Activated T-cell treated with anti-CD3 and anti-CD28 coated beads, Interleukin-2, amount 50 U/mL, for 4 hours (primary cell): Measurements from ENCODE around the gene MBNL1. TPM values are rescaled to one million over a fixed set of nuclear protein-coding genes. Genes with fewer than 3 reads are reported as not detected.
A peak's percentile ranks its signal among the peaks of the same experiment; 100 is the strongest.
"Not testable (repeated sequence)": the region's sequence is repeated elsewhere in the genome, so short reads cannot be mapped to it uniquely, and the experiment has no call there.

Source experiments
- ATAC-seq, 2 donors: fragments of 200-7000 bp; cut with Tn5 transposase; one replicate each; pipeline ENCODE4 v1.10.0; 2021
- DNase-seq: peaks from one replicate; pipeline ENCODE4 v3.0.0-alpha.2; 2020
- H3K27me3 Mint-ChIP-seq: one replicate; pipeline ENCODE4 v1.8.0; 2021; ENCODE audit warnings: low read depth, mixed read lengths
- H3K36me3 Mint-ChIP-seq: one replicate; pipeline ENCODE4 v1.8.0; 2022; ENCODE audit warnings: mixed read lengths; ENCODE audit not compliant: insufficient read depth
- H3K4me1 Mint-ChIP-seq: one replicate; pipeline ENCODE4 v1.8.0; 2021; ENCODE audit warnings: low read depth, mixed read lengths
- H3K4me3 Mint-ChIP-seq: one replicate; pipeline ENCODE4 v1.8.0; 2021; ENCODE audit warnings: mild to moderate bottlenecking, moderate library complexity, mixed read lengths
- H3K9me3 Mint-ChIP-seq: one replicate; pipeline ENCODE4 v1.8.0; 2021; ENCODE audit warnings: mixed read lengths
- total RNA-seq, 3 donors: library from RNA; stranded (reverse); gene quantifications; one replicate each; pipeline ENCODE4 v1.2.1, GENCODE V29; 2021

Gene MBNL1
- total RNA-seq, 3 donors from 2014 or later, result 343 to 376 (median 347) TPM

- DNase-seq (no peak), ATAC-seq (no peak)
- no peaks in the 10 kb centered on the region for H3K27me3 Mint-ChIP-seq
- no peaks in the 10 kb centered on the region for H3K9me3 Mint-ChIP-seq
- peaks cover 43% of the 10 kb centered on the region for H3K36me3 Mint-ChIP-seq
- H3K4me1 Mint-ChIP-seq, result peaks cover 66% of the 10 kb centered on the region
- no peak overlapping the region for H3K4me3 Mint-ChIP-seq
Observed at GRCh38 chr3:152394246-152394645, 125.5 kb downstream of the MBNL1 start.

GRCh38 chr3:152395764-152396163 lies 127.0 kb downstream of the MBNL1 start:
- H3K36me3 Mint-ChIP-seq, result peaks cover 41% of the 10 kb centered on the region
- no peak for DNase-seq
- H3K9me3 Mint-ChIP-seq, result no peaks in the 10 kb centered on the region
- H3K27me3 Mint-ChIP-seq, result no peaks in the 10 kb centered on the region
- no peak for ATAC-seq
- H3K4me3 Mint-ChIP-seq, result no peak overlapping the region
- peaks cover 69% of the 10 kb centered on the region for H3K4me1 Mint-ChIP-seq

GRCh38 chr3:152396867-152397266 lies 128.1 kb downstream of the MBNL1 start:
- Mint-ChIP-seq H3K4me3 (no peak overlapping the region), H3K36me3 (peaks cover 37% of the 10 kb centered on the region), H3K27me3 (no peaks in the 10 kb centered on the region), H3K9me3 (no peaks in the 10 kb centered on the region), H3K4me1 (peaks cover 70% of the 10 kb centered on the region)
- ATAC-seq (no peak), DNase-seq (no peak)

GRCh38 chr3:152397348-152397747 lies 128.6 kb downstream of the MBNL1 start:
- H3K4me1 Mint-ChIP-seq, result peaks cover 71% of the 10 kb centered on the region
- H3K4me3 Mint-ChIP-seq, ATAC-seq, H3K9me3 Mint-ChIP-seq, DNase-seq, H3K27me3 Mint-ChIP-seq: not testable (repeated sequence)
- H3K36me3 Mint-ChIP-seq, result peaks cover 34% of the 10 kb centered on the region

GRCh38 chr3:152398495-152398894 lies 129.8 kb downstream of the MBNL1 start:
- no peaks in the 10 kb centered on the region for H3K9me3 Mint-ChIP-seq
- peaks cover 74% of the 10 kb centered on the region for H3K4me1 Mint-ChIP-seq
- DNase-seq, result no peak
- peaks cover 35% of the 10 kb centered on the region for H3K36me3 Mint-ChIP-seq
- H3K4me3 Mint-ChIP-seq, result no peak overlapping the region
- ATAC-seq, result no peak
- no peaks in the 10 kb centered on the region for H3K27me3 Mint-ChIP-seq

- Mint-ChIP-seq H3K9me3 (no peaks in the 10 kb centered on the region), H3K36me3 (peaks cover 33% of the 10 kb centered on the region)
Observed at GRCh38 chr3:152399374-152399773, 130.6 kb downstream of the MBNL1 start.

GRCh38 chr3:152400887-152401286 lies 132.2 kb downstream of the MBNL1 start:
- Mint-ChIP-seq H3K9me3 (no peaks in the 10 kb centered on the region), H3K4me3 (no peak overlapping the region), H3K27me3 (no peaks in the 10 kb centered on the region), H3K4me1 (peaks cover 82% of the 10 kb centered on the region), H3K36me3 (peaks cover 26% of the 10 kb centered on the region)
- ATAC-seq, result no peak
- DNase-seq, result no peak

More at GRCh38 chr3:152399374-152399773, 130.6 kb downstream of the MBNL1 start:
- peak; percentile 34 to 59 for ATAC-seq
- Mint-ChIP-seq H3K4me3 (peak overlapping the region; percentile 4), H3K27me3 (no peaks in the 10 kb centered on the region), H3K4me1 (peaks cover 80% of the 10 kb centered on the region)
- DNase-seq, result no peak

- peaks cover 24% of the 10 kb centered on the region for H3K36me3 Mint-ChIP-seq
- DNase-seq (no peak), ATAC-seq (peak; percentile 91 to 94)
- no peaks in the 10 kb centered on the region for H3K27me3 Mint-ChIP-seq
- H3K9me3 Mint-ChIP-seq, result no peaks in the 10 kb centered on the region
- H3K4me3 Mint-ChIP-seq, result peak overlapping the region; percentile 42
- H3K4me1 Mint-ChIP-seq, result peaks cover 83% of the 10 kb centered on the region
Observed at GRCh38 chr3:152402695-152403451, 134.1 kb downstream of the MBNL1 start.

GRCh38 chr3:152403632-152404066 lies 134.9 kb downstream of the MBNL1 start:
- Mint-ChIP-seq H3K4me3 (no peak overlapping the region), H3K27me3 (no peaks in the 10 kb centered on the region), H3K9me3 (no peaks in the 10 kb centered on the region), H3K4me1 (peaks cover 81% of the 10 kb centered on the region), H3K36me3 (peaks cover 23% of the 10 kb centered on the region)
- DNase-seq (no peak), ATAC-seq (no peak)

- Mint-ChIP-seq H3K27me3 (no peaks in the 10 kb centered on the region), H3K4me1 (peaks cover 71% of the 10 kb centered on the region), H3K9me3 (no peaks in the 10 kb centered on the region), H3K4me3 (no peak overlapping the region), H3K36me3 (peaks cover 19% of the 10 kb centered on the region)
- no peak for ATAC-seq
- DNase-seq, result no peak
Observed at GRCh38 chr3:152404976-152405375, 136.2 kb downstream of the MBNL1 start.

GRCh38 chr3:152405915-152406802 lies 137.4 kb downstream of the MBNL1 start:
- Mint-ChIP-seq H3K36me3 (peaks cover 19% of the 10 kb centered on the region), H3K4me3 (no peak overlapping the region), H3K27me3 (no peaks in the 10 kb centered on the region), H3K9me3 (no peaks in the 10 kb centered on the region), H3K4me1 (peaks cover 71% of the 10 kb centered on the region)
- no peak for DNase-seq
- ATAC-seq, result no peak

GRCh38 chr3:152413240-152413639 lies 144.5 kb downstream of the MBNL1 start:
- H3K27me3 Mint-ChIP-seq, result no peaks in the 10 kb centered on the region
- DNase-seq, result no peak
- H3K9me3 Mint-ChIP-seq, result no peaks in the 10 kb centered on the region
- H3K36me3 Mint-ChIP-seq, result peaks cover 36% of the 10 kb centered on the region
- ATAC-seq, result no peak
- peaks cover 56% of the 10 kb centered on the region for H3K4me1 Mint-ChIP-seq
- no peak overlapping the region for H3K4me3 Mint-ChIP-seq

- Mint-ChIP-seq H3K27me3 (no peaks in the 10 kb centered on the region), H3K4me3 (no peak overlapping the region), H3K4me1 (peaks cover 61% of the 10 kb centered on the region), H3K36me3 (peaks cover 66% of the 10 kb centered on the region), H3K9me3 (peaks cover 6% of the 10 kb centered on the region)
- no peak for DNase-seq
- ATAC-seq, result peak in 1 of 2 donors; percentile 18
Observed at GRCh38 chr3:152416808-152417580, 148.3 kb downstream of the MBNL1 start.

- no peak overlapping the region for H3K4me3 Mint-ChIP-seq
- peaks cover 81% of the 10 kb centered on the region for H3K36me3 Mint-ChIP-seq
- DNase-seq, result no peak
- peak; percentile 53 to 73 for ATAC-seq
- no peaks in the 10 kb centered on the region for H3K27me3 Mint-ChIP-seq
- peaks cover 72% of the 10 kb centered on the region for H3K4me1 Mint-ChIP-seq
- H3K9me3 Mint-ChIP-seq, result peaks cover 15% of the 10 kb centered on the region
Observed at GRCh38 chr3:152419748-152420147, 151.0 kb downstream of the MBNL1 start.
